ENCODE results near the gene SAFB. TPM values are rescaled to one million over a fixed set of nuclear protein-coding genes. Genes with fewer than 3 reads are reported as not detected.
"Not testable (repeated sequence)": the region's sequence is repeated elsewhere in the genome, so short reads cannot be mapped to it uniquely, and the experiment has no call there.

Gene SAFB
- total RNA-seq, 1 donor from 2014 or later: 59.8 TPM

GRCh38 chr19:5690955-5691821 is 68.3 kb downstream of the SAFB start:
- peak; percentile 86 for DNase-seq (ENCODE audit: missing footprints)
- intact Hi-C loops (cut with DNase I): loop anchor here (2.0 kb wide), 1 partner anchor 28 kb away; no protein-coding TSS in a partner anchor
- ATAC-seq: peak; percentile 20

- no peak for DNase-seq (ENCODE audit: missing footprints)
- intact Hi-C loops (cut with DNase I): loop anchor here (2.0 kb wide), 1 partner anchor 27 kb away; no protein-coding TSS in a partner anchor
These were observed 69.2 kb downstream of the SAFB start for GRCh38 chr19:5691822-5692722.

GRCh38 chr19:5692723-5693194 is 69.9 kb downstream of the SAFB start:
- DNase-seq (ENCODE audit: missing footprints) (no peak), ATAC-seq (no peak)
- intact Hi-C loops (cut with DNase I): no loop called here

More at GRCh38 chr19:5691822-5692722, 69.2 kb downstream of the SAFB start:
- ATAC-seq: no peak

GRCh38 chr19:5693195-5694166 is 70.6 kb downstream of the SAFB start:
- intact Hi-C loops (cut with DNase I): no loop called here
- DNase-seq (ENCODE audit: missing footprints): no peak
- ATAC-seq: no peak

GRCh38 chr19:5694167-5694955 is 71.5 kb downstream of the SAFB start:
- ATAC-seq (no peak), DNase-seq (ENCODE audit: missing footprints) (no peak)
- intact Hi-C loops (cut with DNase I): no loop called here

GRCh38 chr19:5694956-5695648 is 72.2 kb downstream of the SAFB start:
- ATAC-seq: no peak
- intact Hi-C loops (cut with DNase I): no loop called here
- DNase-seq (ENCODE audit: missing footprints): no peak

GRCh38 chr19:5695649-5696195 is 72.8 kb downstream of the SAFB start:
- intact Hi-C loops (cut with DNase I): no loop called here
- ATAC-seq (no peak), DNase-seq (ENCODE audit: missing footprints) (no peak)

- intact Hi-C loops (cut with DNase I): no loop called here
- no peak for DNase-seq (ENCODE audit: missing footprints)
- no peak for ATAC-seq
These were observed 73.5 kb downstream of the SAFB start for GRCh38 chr19:5696196-5697021.

GRCh38 chr19:5697022-5697889 is 74.4 kb downstream of the SAFB start:
- ATAC-seq: no peak

GRCh38 chr19:5697890-5698634 is 75.2 kb downstream of the SAFB start:
- no peak for ATAC-seq
- intact Hi-C loops (cut with DNase I): no loop called here
- no peak for DNase-seq (ENCODE audit: missing footprints)

More at GRCh38 chr19:5697022-5697889, 74.4 kb downstream of the SAFB start:
- intact Hi-C loops (cut with DNase I): no loop called here
- no peak for DNase-seq (ENCODE audit: missing footprints)

GRCh38 chr19:5698635-5699422 is 75.9 kb downstream of the SAFB start:
- intact Hi-C loops (cut with DNase I): no loop called here
- DNase-seq (ENCODE audit: missing footprints) (no peak), ATAC-seq (no peak)

GRCh38 chr19:5700455-5701092 is 77.7 kb downstream of the SAFB start:
- intact Hi-C loops (cut with DNase I): no loop called here
- DNase-seq (ENCODE audit: missing footprints): no peak
- no peak for ATAC-seq

- intact Hi-C loops (cut with DNase I); DNase-seq (ENCODE audit: missing footprints); ATAC-seq: not testable (repeated sequence)
These were observed 79.1 kb downstream of the SAFB start for GRCh38 chr19:5702053-5702410.
